GM12865 (cell line): Measurements from ENCODE around the gene ELFN2.
"Not testable (repeated sequence)": the region's sequence is repeated elsewhere in the genome, so short reads cannot be mapped to it uniquely, and the experiment has no call there.

ENCODE experiments used
- DNase-seq: peaks from one replicate; pipeline ENCODE4 v3.0.0; 2010; ENCODE audit warnings: low read depth
- H3K4me3 ChIP-seq: 2 replicates; pipeline ENCODE4 v1.5.1; 2011; ENCODE audit warnings: mild to moderate bottlenecking, low read depth, low read length, control low read depth
- CTCF ChIP-seq: IDR thresholded peaks from 2 replicates; pipeline ENCODE4 v1.5.1; 2011; ENCODE audit warnings: low read length, control low read depth, low read depth, inconsistent platforms; ENCODE audit not compliant: insufficient read depth; ENCODE audit errors: missing control alignments

Gene ELFN2

GRCh38 chr22:37333724-37334460, 93.4 kb downstream of the ELFN2 start:
- no peak overlapping the region for H3K4me3 ChIP-seq
- no peak for DNase-seq
- no peak for TF ChIP-seq CTCF

- peak; percentile 17 for DNase-seq
- TF ChIP-seq CTCF = peak; percentile 17
- no peak overlapping the region for H3K4me3 ChIP-seq
Observed at GRCh38 chr22:37331856-37332536, 95.3 kb downstream of the ELFN2 start.

GRCh38 chr22:37331034-37331428, 96.2 kb downstream of the ELFN2 start:
- no peak for DNase-seq
- no peak for TF ChIP-seq CTCF
- H3K4me3 ChIP-seq = no peak overlapping the region

- DNase-seq = peak; percentile 82
- TF ChIP-seq CTCF = peak; percentile 18
- H3K4me3 ChIP-seq = no peak overlapping the region
Observed at GRCh38 chr22:37330200-37331033, 96.9 kb downstream of the ELFN2 start.

GRCh38 chr22:37329238-37330140, 97.8 kb downstream of the ELFN2 start:
- no peak for DNase-seq
- no peak overlapping the region for H3K4me3 ChIP-seq
- TF ChIP-seq CTCF = no peak

- H3K4me3 ChIP-seq, DNase-seq: not testable (repeated sequence)
Observed at GRCh38 chr22:37328538-37329237, 98.6 kb downstream of the ELFN2 start.
